Adipocyte (in vitro differentiated cells): Measurements from ENCODE around the gene TRRAP.

Experiments used
- DNase-seq: peaks from one replicate; pipeline ENCODE4 v3.0.0-alpha.2; 2015; ENCODE audit warnings: low read depth
- H3K27me3 ChIP-seq: replicated peaks from 2 replicates; pipeline ENCODE4 v1.7.0; 2013; ENCODE audit warnings: mild to moderate bottlenecking, low read length, moderate library complexity; ENCODE audit not compliant: control insufficient read depth, insufficient read depth
- H3K36me3 ChIP-seq: 2 replicates; pipeline ENCODE4 v1.7.0; 2013; ENCODE audit warnings: low read length, mild to moderate bottlenecking, moderate library complexity; ENCODE audit not compliant: control insufficient read depth, insufficient read depth, severe bottlenecking
- H3K4me1 ChIP-seq: 2 replicates; pipeline ENCODE4 v1.7.0; 2013; ENCODE audit warnings: mild to moderate bottlenecking, low read length, moderate library complexity; ENCODE audit not compliant: control insufficient read depth, insufficient read depth
- H3K4me3 ChIP-seq: 2 replicates; pipeline ENCODE4 v1.7.0; 2013; ENCODE audit warnings: mild to moderate bottlenecking, low read length, moderate library complexity
- H3K9ac ChIP-seq: 2 replicates; pipeline ENCODE4 v1.7.0; 2013; ENCODE audit warnings: mild to moderate bottlenecking, low read length, moderate library complexity
- H3K9me3 ChIP-seq: 2 replicates; pipeline ENCODE4 v1.7.0; 2013; ENCODE audit warnings: mild to moderate bottlenecking, low read length, moderate library complexity; ENCODE audit not compliant: control insufficient read depth

TRRAP gene

DNA sequence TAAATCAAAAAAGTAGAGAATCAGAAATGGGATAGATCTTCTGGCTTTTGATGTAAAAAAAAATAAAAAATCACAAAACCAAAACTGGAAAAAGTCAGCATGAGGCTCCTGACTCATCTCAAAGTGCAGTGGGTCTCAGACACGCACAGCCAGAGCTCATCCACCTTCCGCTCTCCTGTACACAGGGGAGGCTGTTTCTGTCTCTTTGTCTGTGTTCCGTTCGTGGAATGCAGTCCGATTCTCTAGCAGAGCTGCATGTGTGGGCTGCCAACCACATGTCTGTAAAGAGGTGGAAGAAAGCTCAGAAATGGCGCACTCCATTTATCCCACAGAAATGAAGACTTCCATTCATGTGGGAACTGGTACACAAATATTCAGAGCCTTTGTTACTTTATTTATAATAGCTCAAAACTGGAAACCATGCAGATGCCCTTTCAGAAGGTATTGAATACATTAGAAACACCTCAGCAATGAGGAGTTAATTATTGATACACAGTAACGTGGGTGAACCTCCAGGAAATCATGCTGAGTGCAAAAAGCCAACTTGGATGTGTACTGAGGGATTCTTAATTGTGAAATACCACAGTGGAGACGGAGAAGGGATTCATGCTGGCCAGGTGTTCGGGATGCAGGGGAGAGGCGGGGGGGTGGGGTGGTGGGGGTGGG lies 123.3 kb downstream of the TRRAP start:
- Histone ChIP-seq H3K4me3 (no peak overlapping the region), H3K36me3 (peaks cover 73% of the 10 kb centered on the region), H3K9me3 (no peaks in the 10 kb centered on the region), H3K27me3 (no peaks in the 10 kb centered on the region), H3K4me1 (no peaks in the 10 kb centered on the region), H3K9ac (no peak overlapping the region)
- no peak for DNase-seq

DNA sequence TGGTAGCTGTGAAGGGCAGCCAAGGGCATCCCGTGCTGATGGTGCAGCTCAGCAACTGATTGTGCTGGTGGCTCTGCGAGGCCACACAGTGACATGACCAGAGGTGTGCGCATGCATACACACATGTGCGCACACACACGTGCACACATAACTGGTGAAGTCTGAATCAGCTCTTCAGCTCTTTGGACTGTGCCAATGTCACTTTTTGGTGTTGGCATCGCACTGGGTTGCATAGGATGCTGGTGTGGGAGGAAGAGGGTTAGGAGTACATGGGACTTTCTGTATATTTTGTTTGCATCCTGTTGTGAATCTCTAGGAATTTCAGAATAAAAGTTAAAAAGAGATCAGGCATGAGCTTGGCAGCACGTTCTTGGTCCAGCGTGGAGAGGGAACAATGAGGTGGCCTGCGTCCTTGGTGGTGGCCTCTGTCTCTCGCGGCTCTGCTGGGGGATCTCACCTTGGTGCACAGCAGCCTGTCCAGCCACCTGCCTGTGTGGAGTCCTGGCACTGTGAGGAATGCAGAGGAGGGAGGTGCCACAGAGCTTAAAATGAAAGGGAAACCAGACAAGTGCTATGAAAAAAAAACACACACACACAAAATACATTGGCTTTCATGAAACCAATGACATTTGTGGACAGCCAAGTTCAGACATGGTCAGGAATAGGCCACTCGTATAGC lies 124.0 kb downstream of the TRRAP start:
- Histone ChIP-seq H3K36me3 (peaks cover 78% of the 10 kb centered on the region), H3K4me1 (no peaks in the 10 kb centered on the region), H3K4me3 (no peak overlapping the region), H3K27me3 (no peaks in the 10 kb centered on the region), H3K9me3 (no peaks in the 10 kb centered on the region), H3K9ac (no peak overlapping the region)
- DNase-seq: no peak

DNA sequence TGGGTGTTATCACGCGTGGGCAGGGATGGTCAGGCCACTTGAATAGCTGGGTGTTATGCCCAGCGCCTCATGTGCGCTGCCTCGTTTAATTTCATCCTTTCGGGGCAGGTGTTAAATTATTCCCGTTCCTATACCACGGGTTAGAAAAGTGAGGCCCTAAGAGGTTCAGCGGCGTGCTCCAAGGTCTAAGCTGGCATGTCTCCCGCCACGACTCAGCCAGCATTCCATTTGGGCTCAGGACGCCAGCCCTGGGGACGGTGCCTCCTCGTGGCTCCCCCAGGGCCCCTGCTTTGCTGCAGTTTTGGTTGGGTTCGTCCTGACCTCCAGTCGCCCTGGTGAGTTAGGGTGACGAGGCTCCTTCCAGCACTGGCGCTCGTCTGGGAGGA lies 124.5 kb downstream of the TRRAP start:
- no peaks in the 10 kb centered on the region for H3K9me3 ChIP-seq
- H3K27me3 ChIP-seq: no peaks in the 10 kb centered on the region
- H3K4me3 ChIP-seq: no peak overlapping the region
- no peaks in the 10 kb centered on the region for H3K4me1 ChIP-seq
- DNase-seq: no peak
- no peak overlapping the region for H3K9ac ChIP-seq
- peaks cover 78% of the 10 kb centered on the region for H3K36me3 ChIP-seq

DNA sequence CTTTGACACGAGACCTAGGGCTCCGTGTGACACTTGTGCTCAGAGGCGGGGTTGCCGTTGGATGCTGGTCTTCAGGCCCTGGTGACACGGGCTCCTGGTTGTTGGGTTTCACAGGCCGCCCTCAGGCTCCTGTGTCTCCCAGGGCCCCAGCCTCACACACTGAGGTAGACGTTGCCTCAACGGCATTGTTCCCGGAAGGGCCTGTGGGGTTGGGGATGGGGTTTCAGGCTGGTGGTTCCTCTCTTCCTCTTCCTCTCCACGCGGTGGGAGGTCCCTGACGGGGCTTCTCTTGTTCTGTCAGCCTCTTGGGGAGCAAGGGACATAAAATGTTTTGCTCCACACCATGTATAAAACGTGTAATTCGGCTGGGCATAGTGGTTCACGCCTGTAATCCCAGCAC lies 125.1 kb downstream of the TRRAP start:
- no peak for DNase-seq
- H3K4me1 ChIP-seq: no peaks in the 10 kb centered on the region
- H3K36me3 ChIP-seq: peaks cover 80% of the 10 kb centered on the region
- H3K9me3 ChIP-seq: no peaks in the 10 kb centered on the region
- no peak overlapping the region for H3K9ac ChIP-seq
- no peaks in the 10 kb centered on the region for H3K27me3 ChIP-seq
- H3K4me3 ChIP-seq: no peak overlapping the region

DNA sequence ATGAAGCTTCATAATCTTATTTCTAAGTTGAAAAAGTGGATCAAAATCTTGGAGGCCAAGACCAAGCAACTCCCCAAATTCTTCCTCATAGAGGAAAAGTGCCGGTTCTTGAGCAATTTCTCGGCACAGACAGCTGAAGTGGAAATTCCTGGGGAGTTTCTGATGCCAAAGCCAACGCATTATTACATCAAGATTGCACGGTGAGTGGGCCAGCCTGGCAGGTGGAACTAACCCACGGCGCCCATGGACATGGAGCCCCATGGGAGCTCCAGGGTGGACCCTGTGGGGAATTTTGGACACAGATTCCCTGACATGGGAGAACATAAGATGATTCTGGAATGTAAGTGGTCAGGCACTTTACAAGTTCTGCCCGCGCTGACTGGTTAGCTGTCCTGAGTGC lies 125.9 kb downstream of the TRRAP start:
- Histone ChIP-seq H3K27me3 (no peaks in the 10 kb centered on the region), H3K4me1 (peaks cover 4% of the 10 kb centered on the region), H3K4me3 (no peak overlapping the region), H3K9ac (no peak overlapping the region), H3K36me3 (peaks cover 80% of the 10 kb centered on the region), H3K9me3 (no peaks in the 10 kb centered on the region)
- DNase-seq: no peak

DNA sequence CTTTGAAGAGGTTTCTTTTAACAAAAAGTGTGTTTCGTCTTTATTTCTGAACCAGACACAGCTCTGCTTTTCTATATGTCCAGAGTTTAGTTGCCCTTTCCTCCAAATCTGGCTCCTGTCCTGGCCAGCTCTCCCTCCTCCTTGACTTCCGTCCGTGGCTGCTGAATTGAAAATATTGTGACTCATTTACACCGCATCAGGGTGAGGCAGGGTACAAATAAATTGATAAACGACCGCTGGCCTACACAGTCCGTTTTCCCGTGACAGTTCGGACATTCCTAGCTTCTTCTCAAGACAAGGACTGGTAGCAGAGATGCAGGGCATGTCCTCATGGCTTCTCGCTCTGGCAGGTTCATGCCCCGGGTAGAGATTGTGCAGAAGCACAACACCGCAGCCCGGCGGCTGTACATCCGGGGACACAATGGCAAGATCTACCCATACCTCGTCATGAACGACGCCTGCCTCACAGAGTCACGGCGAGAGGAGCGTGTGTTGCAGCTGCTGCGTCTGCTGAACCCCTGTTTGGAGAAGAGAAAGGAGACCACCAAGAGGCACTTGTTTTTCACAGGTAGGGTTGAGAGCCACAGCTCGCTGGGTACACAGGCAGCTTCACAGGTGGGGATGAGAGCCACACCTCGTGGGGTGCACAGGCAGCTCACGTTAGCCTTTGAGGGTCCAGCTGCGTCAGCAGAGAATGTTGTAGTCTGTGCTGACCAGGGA lies 126.6 kb downstream of the TRRAP start:
- Histone ChIP-seq H3K36me3 (peaks cover 77% of the 10 kb centered on the region), H3K4me1 (peaks cover 8% of the 10 kb centered on the region), H3K9ac (no peak overlapping the region), H3K4me3 (no peak overlapping the region), H3K27me3 (no peaks in the 10 kb centered on the region), H3K9me3 (no peaks in the 10 kb centered on the region)
- no peak for DNase-seq

DNA sequence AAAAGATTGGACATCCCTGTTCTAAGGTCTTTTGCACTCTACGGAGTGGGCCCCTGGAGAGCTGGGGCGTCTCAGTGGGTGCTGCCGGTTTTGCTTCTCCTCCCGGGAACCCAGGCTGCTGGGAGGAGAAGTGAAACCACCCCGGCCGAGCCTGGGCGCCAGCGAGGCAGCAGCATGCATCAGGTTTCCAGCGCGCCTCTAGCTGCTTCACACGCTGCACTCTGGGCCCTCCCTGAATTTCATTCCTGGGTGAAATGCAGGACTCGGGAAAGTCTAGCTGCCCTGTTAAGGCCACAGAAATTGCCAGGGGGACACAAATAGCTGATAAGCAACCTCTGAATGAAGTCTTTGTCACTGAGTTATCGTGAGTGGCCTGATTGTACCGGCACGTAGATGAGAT lies 127.4 kb downstream of the TRRAP start:
- Histone ChIP-seq H3K27me3 (no peaks in the 10 kb centered on the region), H3K9me3 (no peaks in the 10 kb centered on the region), H3K36me3 (peaks cover 77% of the 10 kb centered on the region), H3K4me3 (no peak overlapping the region), H3K4me1 (peaks cover 8% of the 10 kb centered on the region), H3K9ac (no peak overlapping the region)
- no peak for DNase-seq

DNA sequence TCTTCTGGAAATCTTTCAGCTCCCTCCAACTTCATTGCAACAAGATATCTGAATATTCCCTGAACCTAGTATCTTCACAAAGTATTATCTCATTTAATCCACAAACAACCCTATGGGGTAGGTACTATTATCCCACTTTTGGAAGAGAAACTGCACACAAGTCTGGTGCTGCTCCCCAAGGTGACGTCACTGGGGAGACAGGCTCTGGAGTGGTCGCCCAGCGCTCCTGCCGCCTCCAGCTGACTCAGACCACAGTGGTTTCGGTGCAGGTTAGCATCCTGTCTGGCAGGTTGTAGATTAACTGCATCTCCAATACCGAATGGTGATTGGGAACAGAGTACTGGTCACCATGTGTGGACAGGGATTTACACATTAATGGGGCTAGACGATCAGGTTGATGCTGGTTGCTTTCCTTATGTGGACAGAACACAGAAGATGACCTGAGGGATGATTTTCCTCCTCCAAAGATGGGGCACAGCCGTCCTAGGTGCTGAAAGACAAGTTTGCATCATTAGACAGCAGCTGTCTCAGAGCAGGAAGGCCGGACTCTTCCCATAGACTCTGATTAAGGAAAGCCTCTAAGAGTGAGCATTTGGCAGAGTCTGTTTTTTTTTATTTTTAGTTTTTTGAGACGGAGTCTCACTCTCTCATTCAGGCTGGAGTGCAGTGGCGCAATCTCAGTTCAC lies 128.6 kb downstream of the TRRAP start:
- Histone ChIP-seq H3K4me3 (no peak overlapping the region), H3K27me3 (no peaks in the 10 kb centered on the region), H3K9ac (no peak overlapping the region), H3K4me1 (peaks cover 8% of the 10 kb centered on the region), H3K36me3 (peaks cover 79% of the 10 kb centered on the region), H3K9me3 (no peaks in the 10 kb centered on the region)
- DNase-seq: no peak

DNA sequence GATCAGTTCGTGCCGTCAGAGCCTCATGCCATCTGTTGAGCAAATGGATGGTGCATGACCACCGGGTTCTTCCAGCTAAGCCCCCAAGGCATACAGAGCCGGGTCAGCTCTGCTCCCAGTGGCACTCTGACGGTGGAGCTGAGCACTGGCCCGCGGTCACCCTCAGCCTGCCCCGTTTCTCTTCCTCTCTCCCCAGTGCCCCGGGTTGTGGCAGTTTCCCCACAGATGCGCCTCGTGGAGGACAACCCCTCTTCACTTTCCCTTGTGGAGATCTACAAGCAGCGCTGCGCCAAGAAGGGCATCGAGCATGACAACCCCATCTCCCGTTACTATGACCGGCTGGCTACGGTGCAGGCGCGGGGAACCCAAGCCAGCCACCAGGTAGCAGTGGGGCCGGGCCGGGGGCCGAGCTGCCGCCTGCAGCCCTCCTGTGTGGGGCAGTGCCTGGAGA lies 129.9 kb downstream of the TRRAP start:
- peaks cover 8% of the 10 kb centered on the region for H3K4me1 ChIP-seq

DNA sequence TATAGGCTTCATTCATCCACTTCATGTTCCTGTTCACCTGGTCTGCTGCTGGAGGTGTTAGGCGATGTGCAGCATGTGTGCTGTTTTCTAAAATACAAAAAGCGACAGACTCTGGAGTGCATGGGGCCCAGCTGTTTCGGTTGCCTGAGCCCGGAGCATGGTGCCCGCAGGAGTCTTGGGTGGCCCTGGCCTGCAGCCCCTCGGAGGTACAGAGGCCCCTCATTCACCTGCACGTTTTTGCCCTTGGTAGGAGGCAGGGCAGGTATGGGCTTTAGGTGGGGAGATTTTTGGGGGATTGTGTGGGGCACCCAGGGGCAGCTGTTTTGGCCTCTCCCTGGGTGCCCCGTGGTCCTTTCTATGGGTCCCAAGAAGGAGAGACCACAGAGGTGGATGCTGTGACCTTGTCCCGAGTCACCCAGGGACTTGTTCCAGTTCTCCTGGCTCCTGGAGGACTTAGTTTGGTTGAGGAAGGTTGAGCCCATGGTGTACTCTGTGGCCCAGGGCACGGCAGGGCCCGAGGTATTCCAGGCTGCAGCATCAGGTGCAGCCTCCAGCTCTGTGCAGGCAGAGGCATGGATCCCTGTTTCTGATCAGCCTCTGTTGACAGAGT lies 130.7 kb downstream of the TRRAP start:
- H3K36me3 ChIP-seq: peaks cover 85% of the 10 kb centered on the region

More for the DNA sequence above, 129.9 kb downstream of the TRRAP start:
- H3K4me3 ChIP-seq: no peak overlapping the region
- no peak for DNase-seq
- no peak overlapping the region for H3K9ac ChIP-seq
- H3K9me3 ChIP-seq: no peaks in the 10 kb centered on the region
- H3K27me3 ChIP-seq: no peaks in the 10 kb centered on the region
- peaks cover 82% of the 10 kb centered on the region for H3K36me3 ChIP-seq

DNA sequence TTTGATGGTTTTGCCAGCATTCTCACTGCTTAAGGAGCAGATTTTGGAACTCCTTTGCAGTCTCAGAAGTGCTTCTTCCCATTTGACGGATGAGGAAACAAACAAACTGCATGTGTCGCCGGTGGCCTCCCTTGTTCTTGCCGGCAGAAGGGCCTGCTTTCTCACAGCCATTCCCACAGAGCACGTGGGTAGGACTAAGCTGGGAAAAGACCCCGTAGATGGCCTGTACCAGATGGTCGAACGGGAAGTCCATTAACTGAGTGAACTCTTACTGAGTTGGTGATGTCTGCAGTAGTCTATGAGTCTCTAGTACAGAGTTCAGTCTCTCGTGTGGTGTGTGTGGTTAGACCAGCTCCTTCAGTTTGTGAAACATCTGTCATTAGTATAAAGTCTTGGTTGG lies 131.9 kb downstream of the TRRAP start:
- peaks cover 8% of the 10 kb centered on the region for H3K4me1 ChIP-seq
- no peak for DNase-seq
- no peaks in the 10 kb centered on the region for H3K27me3 ChIP-seq
- H3K9ac ChIP-seq: no peak overlapping the region
- no peaks in the 10 kb centered on the region for H3K9me3 ChIP-seq
- H3K4me3 ChIP-seq: no peak overlapping the region
- peaks cover 85% of the 10 kb centered on the region for H3K36me3 ChIP-seq

More for the DNA sequence above, 130.7 kb downstream of the TRRAP start:
- no peaks in the 10 kb centered on the region for H3K9me3 ChIP-seq
- no peak overlapping the region for H3K9ac ChIP-seq
- DNase-seq: no peak
- peaks cover 8% of the 10 kb centered on the region for H3K4me1 ChIP-seq
- H3K27me3 ChIP-seq: no peaks in the 10 kb centered on the region
- no peak overlapping the region for H3K4me3 ChIP-seq
